Esophagus muscularis mucosa (tissue), 3 donors: ENCODE results near the gene GBP6.

Experiments used
- EP300 ChIP-seq: sonication (generic); formaldehyde crosslinking; IDR thresholded peaks from one replicate; pipeline ENCODE4 v1.6.1; 2017; ENCODE audit warnings: antibody characterized with exemption
- TF ChIP-seq, protein P1 (sequence below), 3 experiments: fragments of 200-600 bp in 2 of 3; fragments of 450-650 bp in 1 of 3; sonication (generic) in 2 of 3; IDR thresholded peaks; one replicate each; pipeline ENCODE4 v1.5.1; 2017 to 2019; ENCODE audit warnings: antibody characterized with exemption in 3 of 3, mild to moderate bottlenecking in 2 of 3, moderate library complexity in 1 of 3

GRCh38 chr1:89394851-89395250, 31.0 kb downstream of the GBP6 start:
- TF ChIP-seq, protein P1, sequence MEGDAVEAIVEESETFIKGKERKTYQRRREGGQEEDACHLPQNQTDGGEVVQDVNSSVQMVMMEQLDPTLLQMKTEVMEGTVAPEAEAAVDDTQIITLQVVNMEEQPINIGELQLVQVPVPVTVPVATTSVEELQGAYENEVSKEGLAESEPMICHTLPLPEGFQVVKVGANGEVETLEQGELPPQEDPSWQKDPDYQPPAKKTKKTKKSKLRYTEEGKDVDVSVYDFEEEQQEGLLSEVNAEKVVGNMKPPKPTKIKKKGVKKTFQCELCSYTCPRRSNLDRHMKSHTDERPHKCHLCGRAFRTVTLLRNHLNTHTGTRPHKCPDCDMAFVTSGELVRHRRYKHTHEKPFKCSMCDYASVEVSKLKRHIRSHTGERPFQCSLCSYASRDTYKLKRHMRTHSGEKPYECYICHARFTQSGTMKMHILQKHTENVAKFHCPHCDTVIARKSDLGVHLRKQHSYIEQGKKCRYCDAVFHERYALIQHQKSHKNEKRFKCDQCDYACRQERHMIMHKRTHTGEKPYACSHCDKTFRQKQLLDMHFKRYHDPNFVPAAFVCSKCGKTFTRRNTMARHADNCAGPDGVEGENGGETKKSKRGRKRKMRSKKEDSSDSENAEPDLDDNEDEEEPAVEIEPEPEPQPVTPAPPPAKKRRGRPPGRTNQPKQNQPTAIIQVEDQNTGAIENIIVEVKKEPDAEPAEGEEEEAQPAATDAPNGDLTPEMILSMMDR (IDR thresholded peaks at IDR 0.05), result no peak
- no peak for TF ChIP-seq EP300
